PC-3 (cell line): ENCODE data around the gene STARD7. TPM values are rescaled to one million over a fixed set of nuclear protein-coding genes. Genes with fewer than 3 reads are reported as not detected.

Experiments
- ATAC-seq: fragments of 200-7000 bp; cut with Tn5 transposase; 2 replicates; pipeline ENCODE4 v1.9.1; 2020; ENCODE audit warnings: mild to moderate bottlenecking, moderate library complexity
- BruUV-seq: library from RNA; stranded (reverse); fragments of 400-500 nt; replicated peaks from 2 replicates; lab custom pipeline; 2021; lab: Mats Ljungman, UMichigan
- CTCF ChIA-PET: fragments of 300-600 bp; sonication (Branson Sonifier 250); formaldehyde crosslinking; loops from one replicate; lab custom pipeline; 2022; ENCODE audit warnings: antibody characterized with exemption; lab: Charles Lee
- POLR2A ChIA-PET: fragments of 300-600 bp; sonication (Branson Sonifier 250); formaldehyde crosslinking; loops from one replicate; lab custom pipeline; 2022; ENCODE audit warnings: antibody characterized with exemption; ENCODE audit not compliant: unreplicated experiment; lab: Charles Lee
- DNase-seq: peaks from one replicate; pipeline ENCODE4 v3.0.0-alpha.2; 2015
- H2AFZ ChIP-seq: fragments of 300-600 bp; sonication (generic); 2 replicates; pipeline ENCODE4 v1.6.0; 2016; ENCODE audit warnings: antibody characterized with exemption, low read length
- H3F3A ChIP-seq: fragments of 300-600 bp; sonication (generic); one replicate; pipeline ENCODE4 v1.6.0; 2017; ENCODE audit warnings: antibody characterized with exemption, low read length, control low read depth, mild to moderate bottlenecking; ENCODE audit not compliant: unreplicated experiment
- H3K27ac ChIP-seq: fragments of 300-600 bp; sonication (generic); 2 replicates; pipeline ENCODE4 v1.5.1; 2016; ENCODE audit warnings: mild to moderate bottlenecking, low read length
- H3K27me3 ChIP-seq: fragments of 300-600 bp; sonication (generic); 2 replicates; pipeline ENCODE4 v1.6.1; 2016; ENCODE audit warnings: low read length, mixed read lengths
- H3K36me3 ChIP-seq: fragments of 300-600 bp; sonication (generic); 2 replicates; pipeline ENCODE4 v1.6.1; 2016; ENCODE audit warnings: low read depth, mixed run types, low read length, mixed read lengths
- H3K4me1 ChIP-seq: fragments of 300-600 bp; sonication (generic); 2 replicates; pipeline ENCODE4 v1.5.1; 2016; ENCODE audit warnings: low read length; ENCODE audit not compliant: insufficient read depth
- H3K4me2 ChIP-seq: fragments of 300-600 bp; sonication (generic); 2 replicates; pipeline ENCODE4 v1.6.0; 2016; ENCODE audit warnings: low read length
- H3K4me3 ChIP-seq: fragments of 300-600 bp; sonication (generic); 2 replicates; pipeline ENCODE4 v1.5.1; 2016; ENCODE audit warnings: mild to moderate bottlenecking, low read length, mixed read lengths
- H3K79me2 ChIP-seq: fragments of 300-600 bp; sonication (generic); 2 replicates; pipeline ENCODE4 v1.6.1; 2017; ENCODE audit warnings: low read length, mixed read lengths
- H3K9ac ChIP-seq: fragments of 300-600 bp; sonication (generic); 2 replicates; pipeline ENCODE4 v1.6.0; 2016; ENCODE audit warnings: mild to moderate bottlenecking, low read length
- H3K9me2 ChIP-seq: fragments of 300-600 bp; sonication (generic); replicated peaks from 2 replicates; pipeline ENCODE4 v1.6.1; 2016; ENCODE audit warnings: mixed run types, low read length, mixed read lengths
- H3K9me3 ChIP-seq: fragments of 300-600 bp; sonication (generic); 2 replicates; pipeline ENCODE4 v1.6.1; 2016; ENCODE audit warnings: low read length, mixed read lengths
- H4K20me1 ChIP-seq: fragments of 300-600 bp; sonication (generic); 2 replicates; pipeline ENCODE4 v1.6.1; 2016; ENCODE audit warnings: low read length, mixed read lengths
- EZH2 ChIP-seq: fragments of 300-600 bp; sonication (generic); IDR thresholded peaks from one replicate; pipeline ENCODE4 v1.6.1; 2017; ENCODE audit warnings: antibody characterized with exemption, mild to moderate bottlenecking, low read length; ENCODE audit not compliant: unreplicated experiment
- EZH2phosphoT487 ChIP-seq: fragments of 300-600 bp; sonication (generic); IDR thresholded peaks from 2 replicates; pipeline ENCODE4 v1.6.1; 2018; ENCODE audit warnings: mild to moderate bottlenecking, antibody characterized with exemption, low read length, borderline replicate concordance
- intact Hi-C: fragments of 100-400 bp; cut with micrococcal nuclease; formaldehyde crosslinking; loops from 2 replicates; pipeline ENCODE4 v1.9.0; 2023
- total RNA-seq: library from RNA; depleted of rRNA; stranded (reverse); fragments of >200 nt; gene quantifications from 2 replicates; pipeline ENCODE4 v1.2.3, GENCODE V29; 2014
- TF ChIP-seq, protein P1 (sequence below): fragments of 300-600 bp; sonication (generic); conservative IDR thresholded peaks from 2 replicates; pipeline ENCODE4 v1.5.1; 2017; ENCODE audit warnings: antibody characterized with exemption, low read depth, mild to moderate bottlenecking, low read length

STARD7 gene
- total RNA-seq, 1 experiment from 2014 or later = 169 TPM

DNA sequence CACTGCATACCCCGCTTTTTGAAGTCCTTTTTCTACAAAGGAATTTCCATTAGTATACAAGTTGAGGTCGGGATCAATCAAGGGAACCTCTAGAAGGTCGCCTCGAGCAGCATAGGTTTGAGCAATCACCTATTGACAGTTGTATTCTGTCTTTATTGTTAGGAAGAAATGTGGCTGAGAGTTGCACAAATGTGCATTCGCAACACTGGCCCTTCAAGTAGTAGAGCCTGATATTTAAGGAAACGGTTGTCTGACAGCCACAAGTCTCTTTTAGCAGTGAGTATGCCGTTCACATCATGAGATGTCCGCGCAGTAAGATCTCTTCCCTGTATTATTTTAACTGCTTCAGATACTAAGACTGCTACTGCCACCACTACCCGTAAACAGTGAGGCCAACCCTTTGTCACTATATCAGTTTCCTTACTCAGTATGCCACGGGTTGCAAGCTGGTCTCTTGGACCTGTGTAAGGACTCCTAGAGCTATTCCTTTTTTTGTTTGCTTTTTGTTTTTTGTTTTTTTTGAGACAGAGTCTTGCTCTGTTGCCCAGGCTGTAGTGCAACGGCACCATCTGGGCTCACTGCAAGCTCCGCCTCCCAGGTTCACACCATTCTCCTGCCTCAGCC is 10.0 kb upstream of the STARD7 start:
- no peak for TF ChIP-seq EZH2phosphoT487
- Histone ChIP-seq H3K4me1 (no peaks in the 10 kb centered on the region), H3K9ac (no peak overlapping the region), H3K27me3 (no peaks in the 10 kb centered on the region), H3K9me3 (no peaks in the 10 kb centered on the region), H3K27ac (no peak overlapping the region), H2AFZ (no peak overlapping the region), H3K4me2 (no peak overlapping the region), H3K9me2 (no peaks in the 10 kb centered on the region), H3K79me2 (no peaks in the 10 kb centered on the region), H3F3A (no peaks in the 10 kb centered on the region), H3K4me3 (no peak overlapping the region), H4K20me1 (no peaks in the 10 kb centered on the region), H3K36me3 (no peaks in the 10 kb centered on the region)
- BruUV-seq = no TSS peak
- intact Hi-C loops = no loop called here
- POLR2A ChIA-PET = no interaction called here
- ATAC-seq (no peak), DNase-seq (no peak)
- CTCF ChIA-PET = interaction anchor here (0.6 kb wide), 1 partner anchor 49 kb away, joined by 17 read pairs; no protein-coding TSS in a partner anchor

DNA sequence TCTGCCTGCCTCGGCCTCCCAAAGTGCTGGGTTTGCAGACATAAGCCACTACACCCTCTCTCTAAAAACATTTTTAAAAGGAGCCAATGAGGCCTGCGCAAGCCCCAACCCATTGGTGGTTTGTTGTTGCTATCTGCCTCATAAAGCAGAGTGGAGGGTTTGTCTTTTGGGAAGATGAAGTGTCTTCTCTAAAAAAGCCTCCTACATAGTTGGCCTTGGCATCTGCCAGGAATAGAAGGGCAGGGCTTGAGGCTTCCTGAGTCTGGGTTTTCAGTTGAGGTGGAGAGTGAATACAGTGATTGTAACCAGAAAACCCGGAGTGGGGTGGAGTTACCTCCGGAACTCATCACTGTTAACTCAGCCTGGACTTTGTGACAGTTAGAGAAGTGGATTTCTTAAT is 5.9 kb upstream of the STARD7 start:
- Histone ChIP-seq H3F3A (no peaks in the 10 kb centered on the region), H2AFZ (no peak overlapping the region), H3K36me3 (no peaks in the 10 kb centered on the region), H4K20me1 (no peaks in the 10 kb centered on the region), H3K27me3 (no peaks in the 10 kb centered on the region), H3K9me2 (no peaks in the 10 kb centered on the region), H3K4me3 (no peak overlapping the region), H3K27ac (no peak overlapping the region), H3K4me1 (peaks cover 7% of the 10 kb centered on the region; the same call in 1 of the 2 replicates), H3K9ac (no peak overlapping the region), H3K4me2 (no peak overlapping the region), H3K79me2 (peaks cover 9% of the 10 kb centered on the region), H3K9me3 (no peaks in the 10 kb centered on the region)
- CTCF ChIA-PET = no interaction called here
- no TSS peak for BruUV-seq
- TF ChIP-seq, protein P1, sequence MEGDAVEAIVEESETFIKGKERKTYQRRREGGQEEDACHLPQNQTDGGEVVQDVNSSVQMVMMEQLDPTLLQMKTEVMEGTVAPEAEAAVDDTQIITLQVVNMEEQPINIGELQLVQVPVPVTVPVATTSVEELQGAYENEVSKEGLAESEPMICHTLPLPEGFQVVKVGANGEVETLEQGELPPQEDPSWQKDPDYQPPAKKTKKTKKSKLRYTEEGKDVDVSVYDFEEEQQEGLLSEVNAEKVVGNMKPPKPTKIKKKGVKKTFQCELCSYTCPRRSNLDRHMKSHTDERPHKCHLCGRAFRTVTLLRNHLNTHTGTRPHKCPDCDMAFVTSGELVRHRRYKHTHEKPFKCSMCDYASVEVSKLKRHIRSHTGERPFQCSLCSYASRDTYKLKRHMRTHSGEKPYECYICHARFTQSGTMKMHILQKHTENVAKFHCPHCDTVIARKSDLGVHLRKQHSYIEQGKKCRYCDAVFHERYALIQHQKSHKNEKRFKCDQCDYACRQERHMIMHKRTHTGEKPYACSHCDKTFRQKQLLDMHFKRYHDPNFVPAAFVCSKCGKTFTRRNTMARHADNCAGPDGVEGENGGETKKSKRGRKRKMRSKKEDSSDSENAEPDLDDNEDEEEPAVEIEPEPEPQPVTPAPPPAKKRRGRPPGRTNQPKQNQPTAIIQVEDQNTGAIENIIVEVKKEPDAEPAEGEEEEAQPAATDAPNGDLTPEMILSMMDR = no peak
- no peak for TF ChIP-seq EZH2phosphoT487
- no peak for TF ChIP-seq EZH2
- ATAC-seq = no peak
- DNase-seq = no peak
- intact Hi-C loops = no loop called here
- POLR2A ChIA-PET = no interaction called here

- no peaks in the 10 kb centered on the region for H4K20me1 ChIP-seq
- intact Hi-C loops = no loop called here
- no peak for ATAC-seq
- peaks cover 17% of the 10 kb centered on the region for H3K79me2 ChIP-seq
- ChIA-PET POLR2A (no interaction called here), CTCF (interaction anchor here (0.7 kb wide), 1 partner anchor 39 kb away, joined by 10 read pairs; no protein-coding TSS in a partner anchor)
- no peaks in the 10 kb centered on the region for H3K27me3 ChIP-seq
- TF ChIP-seq, protein P1 = peak; percentile 20; the same call in 1 of the 2 replicates
- TF ChIP-seq EZH2phosphoT487 = no peak
- H2AFZ ChIP-seq = no peak overlapping the region
- H3K9ac ChIP-seq = no peak overlapping the region
- H3F3A ChIP-seq = no peaks in the 10 kb centered on the region
- no peak overlapping the region for H3K4me2 ChIP-seq
- no peak overlapping the region for H3K4me3 ChIP-seq
- H3K9me3 ChIP-seq = no peaks in the 10 kb centered on the region
- H3K27ac ChIP-seq = no peak overlapping the region
- no peaks in the 10 kb centered on the region for H3K36me3 ChIP-seq
- no peak for DNase-seq
- peaks cover 12% of the 10 kb centered on the region; the same call in 1 of the 2 replicates for H3K4me1 ChIP-seq
- no TSS peak for BruUV-seq
- no peaks in the 10 kb centered on the region for H3K9me2 ChIP-seq
Measured at GRCh38 chr2:96213379-96213778, 4.8 kb upstream of the STARD7 start.
